HG03064 (cell line): ENCODE measurements around the gene ANKS4B.
"Not testable (repeated sequence)": the region's sequence is repeated elsewhere in the genome, so short reads cannot be mapped to it uniquely, and the experiment has no call there.

Experiments
- ATAC-seq: cut with Tn5 transposase; IDR thresholded peaks from one replicate; pipeline ENCODE4 v1.9.1; 2021; ENCODE audit warnings: low read depth; ENCODE audit not compliant: unreplicated experiment

Gene ANKS4B

DNA sequence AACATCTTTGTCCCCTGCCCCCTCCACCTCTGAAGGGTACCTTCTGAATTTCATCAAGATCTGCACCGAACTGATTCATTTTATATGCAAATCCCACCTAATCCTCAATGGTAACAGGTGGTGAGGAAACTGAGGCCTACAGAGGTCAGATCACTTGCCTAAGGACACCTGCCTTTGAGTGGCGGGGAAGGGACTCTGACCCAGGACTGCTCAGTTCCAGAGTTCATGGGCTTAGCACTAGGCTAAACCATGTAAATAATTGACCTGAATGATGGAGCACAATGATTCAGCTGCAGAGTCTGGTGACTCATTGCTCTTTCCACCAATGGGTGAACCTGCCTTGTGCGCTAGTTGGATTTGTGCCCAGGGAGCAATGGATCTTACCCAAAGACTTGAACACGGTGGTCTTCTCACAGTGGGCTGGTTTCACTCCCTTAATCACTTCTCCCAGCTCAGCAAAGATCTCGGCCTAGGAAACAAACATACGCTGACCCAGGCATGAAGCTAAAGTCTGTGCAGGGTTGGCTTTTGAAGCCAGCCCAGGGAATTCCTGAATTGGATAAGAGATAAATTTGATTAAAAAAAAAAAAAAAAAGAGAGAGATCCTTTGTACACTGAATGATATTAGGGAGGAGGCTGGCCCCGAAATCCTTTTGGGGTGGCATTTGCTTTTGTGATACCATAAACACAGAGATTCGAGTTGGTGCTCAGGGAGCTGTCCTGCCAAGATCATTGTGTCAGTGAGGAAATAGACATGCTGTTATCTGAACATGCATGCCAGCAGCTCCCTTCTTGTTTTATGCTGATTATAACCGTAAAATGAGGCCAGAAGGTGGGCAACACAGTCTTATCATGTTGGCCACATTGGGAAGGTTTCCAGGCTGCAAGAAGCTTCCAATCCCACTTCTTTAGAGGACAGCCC, 27.6 kb downstream of the ANKS4B start:
- no peak for ATAC-seq

DNA sequence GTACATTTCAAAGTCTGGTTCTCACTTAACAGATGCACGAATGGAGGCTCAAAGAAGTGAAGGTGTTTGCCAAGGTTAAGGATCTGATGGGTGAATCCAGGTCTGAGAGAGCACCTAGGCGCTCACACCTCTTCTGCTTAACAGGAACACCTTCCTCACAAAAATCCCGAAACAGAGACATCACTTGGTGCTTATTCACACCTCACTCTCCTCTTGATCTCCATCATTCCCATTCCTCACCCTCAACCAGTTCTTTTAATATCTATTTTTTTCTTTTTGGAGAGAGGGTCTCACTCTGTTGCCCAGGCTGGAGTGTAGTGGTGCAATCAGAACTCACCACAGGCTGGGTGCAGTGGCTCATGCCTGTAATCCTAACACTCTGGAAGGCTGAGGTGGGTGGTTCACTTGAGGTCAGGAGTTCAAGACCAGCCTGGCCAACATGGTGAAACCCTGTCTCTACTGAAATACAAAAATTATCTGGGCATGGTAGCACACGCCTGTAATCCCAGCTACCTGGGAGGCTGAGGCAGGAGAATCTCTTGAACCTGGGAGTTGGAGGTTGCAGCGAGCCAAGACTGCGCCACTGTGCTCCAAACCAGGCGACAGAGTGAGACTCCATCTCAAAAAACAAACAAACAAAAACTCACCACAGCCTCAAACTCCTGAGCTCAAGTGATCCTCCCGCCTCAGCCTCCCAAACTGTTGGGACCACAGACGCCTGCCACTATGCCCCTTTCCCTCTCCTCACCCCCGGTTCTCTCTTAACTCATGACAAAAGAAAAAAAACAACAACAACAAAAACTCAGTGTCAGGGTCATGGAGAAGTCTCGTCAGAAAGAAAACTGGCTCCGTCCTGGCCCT, 29.5 kb downstream of the ANKS4B start:
- ATAC-seq = no peak

DNA sequence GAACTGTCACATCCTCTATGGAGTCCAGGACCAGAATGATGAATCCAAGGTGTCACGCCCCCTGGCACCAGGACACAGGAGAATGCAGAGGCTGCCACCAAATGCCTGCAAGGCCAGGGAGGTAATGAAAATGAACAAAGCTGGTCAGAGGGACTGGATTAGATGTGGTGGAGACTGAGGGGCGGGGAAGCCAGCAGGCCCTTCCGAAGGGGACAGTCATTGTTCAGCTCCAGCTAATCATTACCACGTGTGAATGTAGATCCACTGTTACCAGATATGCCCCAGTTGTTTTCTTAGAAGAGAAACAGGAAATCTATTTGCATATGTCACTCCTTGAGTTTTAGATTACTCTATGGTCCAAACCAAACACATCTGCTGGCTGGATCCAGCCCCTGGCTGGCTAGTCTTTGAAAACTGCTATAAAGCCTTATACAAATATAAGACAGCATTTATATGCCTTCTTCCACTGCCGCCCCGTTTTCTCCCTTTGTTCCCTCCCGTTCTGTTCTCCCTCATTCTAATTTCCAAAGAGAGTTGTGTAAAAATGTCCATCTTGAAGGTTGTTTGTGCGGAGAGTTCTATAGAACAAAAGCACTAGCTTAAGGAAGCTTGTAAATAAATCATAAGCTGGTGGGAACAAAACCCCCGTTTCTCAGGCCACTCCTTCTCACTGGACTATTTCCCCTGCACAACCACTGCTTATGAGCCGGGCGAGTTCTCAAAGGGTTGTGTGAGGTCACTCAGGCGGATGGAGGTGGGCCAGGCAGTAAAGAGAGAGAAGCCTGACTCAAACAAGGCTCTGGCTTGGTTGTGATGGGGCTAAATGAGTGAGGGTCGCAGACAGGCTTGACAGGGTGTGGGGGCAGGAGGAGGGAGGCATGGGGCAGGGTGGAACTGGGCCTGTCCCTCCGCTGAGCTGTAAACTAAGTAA, 30.4 kb downstream of the ANKS4B start:
- ATAC-seq = peak; percentile 78

DNA sequence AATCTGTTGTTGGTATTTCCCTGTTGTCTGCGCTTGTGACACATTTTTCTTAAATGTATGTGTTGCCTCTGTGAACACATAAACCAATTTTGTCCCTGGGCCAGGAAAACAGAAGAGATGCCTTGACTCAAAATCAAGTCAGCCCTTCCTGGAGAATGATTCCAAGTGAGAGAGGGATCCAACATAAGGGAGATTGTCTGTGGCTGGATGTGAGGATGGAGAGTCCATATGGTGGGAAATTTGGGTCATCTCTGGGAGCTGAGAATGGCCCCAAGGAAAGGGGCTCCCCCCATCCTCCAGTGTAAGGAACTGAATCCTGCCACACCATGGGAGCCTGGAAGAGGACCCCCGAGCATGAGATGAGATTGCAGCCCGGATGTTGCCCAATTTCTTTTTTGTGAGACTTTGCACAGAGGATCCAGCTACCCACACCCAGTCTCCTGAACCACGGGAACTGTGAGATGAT, 31.1 kb downstream of the ANKS4B start:
- no peak for ATAC-seq

DNA sequence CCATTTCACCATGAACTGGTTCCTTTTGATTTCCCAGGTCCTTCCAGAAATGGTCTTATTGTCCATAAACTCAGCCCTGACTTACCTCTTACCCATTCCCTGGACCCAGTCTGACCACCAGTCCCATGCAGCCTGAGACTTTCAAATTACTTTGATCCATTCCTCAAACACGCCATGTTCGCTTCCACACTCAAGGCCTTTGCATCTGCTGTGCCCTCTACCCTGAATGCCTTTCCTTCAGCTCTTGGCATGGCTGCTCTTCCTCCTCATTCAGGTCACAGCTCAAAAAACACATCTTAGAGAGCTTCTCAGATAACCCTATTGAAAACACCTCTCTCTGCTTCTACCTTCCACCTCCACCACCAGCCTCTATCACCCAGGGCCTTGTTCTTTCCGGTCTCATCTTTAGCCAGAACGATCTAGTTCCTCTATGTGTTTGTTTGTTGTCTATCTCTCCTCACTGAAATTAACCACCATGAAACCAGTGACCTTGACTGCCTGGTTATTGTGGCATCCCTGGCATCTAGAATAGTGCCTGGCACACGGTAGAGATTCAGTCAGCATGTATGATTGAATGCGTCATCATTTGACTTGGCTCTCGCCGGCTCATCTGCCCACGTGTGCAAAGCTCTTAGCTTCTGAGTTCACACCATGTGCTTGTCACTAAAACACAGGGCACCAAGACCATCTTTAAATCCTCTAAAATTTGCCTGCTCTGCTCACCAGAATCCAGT, 31.8 kb downstream of the ANKS4B start:
- ATAC-seq = no peak

DNA sequence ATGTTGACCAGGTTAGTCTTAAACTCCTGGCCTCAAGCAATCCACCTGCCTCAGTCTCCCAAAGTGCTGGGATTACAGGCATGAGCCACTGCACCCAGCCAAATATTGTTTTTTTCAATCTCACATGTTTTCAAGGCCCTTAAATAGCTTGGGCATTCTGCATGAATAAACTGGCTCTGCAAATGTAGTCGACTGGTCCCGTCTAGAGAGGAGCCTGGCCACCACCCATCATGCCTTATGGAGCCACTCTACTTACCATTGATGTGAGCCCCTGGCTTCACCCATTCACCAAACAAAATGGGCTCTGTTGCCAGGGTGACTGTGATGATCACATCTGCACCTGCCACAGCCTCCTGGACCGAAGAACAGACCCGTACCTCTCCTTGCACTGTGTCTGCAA, 33.8 kb downstream of the ANKS4B start:
- no peak for ATAC-seq

DNA sequence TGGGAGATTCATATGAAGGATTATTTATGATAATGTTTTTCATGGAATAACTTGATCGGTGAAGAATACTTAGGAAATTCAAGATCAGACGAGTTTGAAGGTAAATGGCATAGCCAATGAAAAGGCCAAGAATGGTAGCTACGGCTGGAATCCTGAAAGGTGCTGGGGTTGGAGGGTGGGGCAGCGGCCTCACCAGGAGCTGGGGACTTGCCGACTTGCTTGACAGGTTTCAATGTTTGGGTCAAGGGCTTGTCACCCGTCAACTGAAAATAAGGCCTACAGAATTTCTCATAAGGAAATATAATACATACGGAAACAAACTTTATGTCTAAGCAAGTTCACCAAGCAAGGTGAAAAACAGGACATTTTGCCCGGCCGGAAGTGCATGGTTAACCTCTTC, 34.7 kb downstream of the ANKS4B start:
- no peak for ATAC-seq

DNA sequence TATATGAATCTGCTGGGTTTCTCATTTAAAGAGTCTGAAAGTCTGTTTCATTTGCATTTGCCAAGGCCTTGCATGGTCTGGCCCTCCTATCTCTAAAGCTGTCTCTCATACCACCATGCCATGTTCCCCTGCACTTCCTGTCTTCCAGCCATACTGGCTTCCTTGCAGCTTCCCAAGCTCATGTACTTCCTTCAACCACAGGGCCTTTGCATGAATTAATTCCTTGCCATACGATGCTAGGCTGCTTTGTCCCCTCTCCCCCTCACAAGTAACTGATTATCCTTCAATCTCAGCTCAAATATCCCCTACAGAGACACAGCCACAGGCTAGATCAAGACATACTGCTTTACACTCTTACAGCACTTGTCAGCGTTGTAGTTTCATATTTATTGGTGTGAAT, 38.8 kb downstream of the ANKS4B start:
- no peak for ATAC-seq

DNA sequence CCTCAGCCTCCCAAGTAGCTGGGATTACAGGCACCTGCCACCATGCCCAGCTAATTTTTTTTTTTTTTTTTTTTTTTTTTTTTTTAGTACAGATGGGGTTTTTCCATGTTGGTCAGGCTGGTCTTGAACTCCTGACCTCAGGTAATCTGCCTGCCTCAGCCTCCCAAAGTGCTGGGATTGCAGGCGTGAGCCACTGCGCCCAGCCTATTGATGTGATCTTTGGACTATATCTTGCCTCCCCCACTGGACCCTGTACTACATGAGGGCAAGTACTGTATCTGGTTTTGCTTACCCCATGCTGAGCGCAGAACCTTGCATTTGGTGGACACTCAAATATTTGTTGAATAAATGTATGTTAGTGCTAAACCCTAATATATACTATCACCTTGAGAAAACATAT, 39.3 kb downstream of the ANKS4B start:
- not testable (repeated sequence) for ATAC-seq

DNA sequence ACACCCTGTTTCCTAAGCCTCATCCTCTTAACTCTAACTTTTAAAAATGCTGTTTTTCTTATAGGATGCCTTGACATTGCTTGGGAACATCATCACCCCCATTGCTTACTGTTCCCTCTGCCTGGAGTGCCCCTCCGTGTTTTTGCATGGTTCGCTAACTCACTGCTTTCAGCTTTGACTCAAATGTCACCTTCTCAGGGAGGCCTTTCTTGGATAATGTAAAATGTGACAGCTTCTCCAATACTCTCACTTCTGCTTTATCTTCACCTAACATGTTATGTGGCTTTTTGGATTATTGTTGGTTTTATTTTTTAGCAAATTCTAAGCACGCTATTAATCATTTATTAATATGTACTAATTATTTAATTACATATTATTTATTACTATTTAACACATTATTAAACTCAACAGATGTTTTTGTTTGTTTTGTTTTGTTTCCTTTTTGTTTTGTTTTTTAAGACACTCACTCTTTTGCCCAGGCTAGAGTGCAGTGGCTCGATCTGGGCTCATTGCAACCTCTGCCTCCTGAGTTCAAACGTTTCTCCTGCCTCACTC, 40.8 kb downstream of the ANKS4B start:
- no peak for ATAC-seq

DNA sequence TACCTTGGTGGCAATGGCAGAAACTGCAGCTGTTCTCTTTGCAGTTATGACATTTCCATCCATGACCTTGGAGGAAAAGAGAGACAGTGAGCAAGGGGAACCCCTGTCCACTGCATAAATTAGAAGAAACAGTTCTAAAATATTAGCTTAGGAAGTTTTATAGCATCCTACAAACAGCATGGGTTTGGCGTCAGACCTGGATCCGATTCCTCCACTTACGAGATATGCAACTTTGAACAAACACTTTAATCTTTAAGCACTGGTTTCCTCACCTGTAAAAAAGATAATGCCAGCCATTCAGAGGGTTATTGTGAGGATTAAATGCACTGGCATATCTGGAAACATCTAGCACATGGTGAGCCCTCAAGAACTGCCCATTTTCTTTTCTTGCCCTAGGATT, 42.0 kb downstream of the ANKS4B start:
- no peak for ATAC-seq

DNA sequence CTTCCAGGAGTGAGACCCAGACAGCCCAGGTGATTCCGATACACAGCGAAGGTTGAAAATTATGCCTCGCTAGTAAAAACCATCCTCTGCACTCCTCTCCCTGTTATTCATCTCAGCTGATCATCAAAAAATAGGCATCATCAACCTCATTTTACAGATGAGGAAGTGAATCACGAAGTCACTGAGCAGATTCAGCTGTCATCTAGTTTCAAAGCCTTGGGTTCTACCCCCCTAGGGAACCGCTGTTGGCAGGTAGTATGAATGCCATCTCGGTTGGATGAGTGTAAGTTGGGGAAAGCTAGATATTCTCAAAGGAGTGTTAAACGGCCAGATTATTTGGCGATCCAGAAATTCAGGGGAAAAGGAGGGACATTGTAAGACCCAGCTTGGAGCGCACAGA, 42.6 kb downstream of the ANKS4B start:
- ATAC-seq = no peak

DNA sequence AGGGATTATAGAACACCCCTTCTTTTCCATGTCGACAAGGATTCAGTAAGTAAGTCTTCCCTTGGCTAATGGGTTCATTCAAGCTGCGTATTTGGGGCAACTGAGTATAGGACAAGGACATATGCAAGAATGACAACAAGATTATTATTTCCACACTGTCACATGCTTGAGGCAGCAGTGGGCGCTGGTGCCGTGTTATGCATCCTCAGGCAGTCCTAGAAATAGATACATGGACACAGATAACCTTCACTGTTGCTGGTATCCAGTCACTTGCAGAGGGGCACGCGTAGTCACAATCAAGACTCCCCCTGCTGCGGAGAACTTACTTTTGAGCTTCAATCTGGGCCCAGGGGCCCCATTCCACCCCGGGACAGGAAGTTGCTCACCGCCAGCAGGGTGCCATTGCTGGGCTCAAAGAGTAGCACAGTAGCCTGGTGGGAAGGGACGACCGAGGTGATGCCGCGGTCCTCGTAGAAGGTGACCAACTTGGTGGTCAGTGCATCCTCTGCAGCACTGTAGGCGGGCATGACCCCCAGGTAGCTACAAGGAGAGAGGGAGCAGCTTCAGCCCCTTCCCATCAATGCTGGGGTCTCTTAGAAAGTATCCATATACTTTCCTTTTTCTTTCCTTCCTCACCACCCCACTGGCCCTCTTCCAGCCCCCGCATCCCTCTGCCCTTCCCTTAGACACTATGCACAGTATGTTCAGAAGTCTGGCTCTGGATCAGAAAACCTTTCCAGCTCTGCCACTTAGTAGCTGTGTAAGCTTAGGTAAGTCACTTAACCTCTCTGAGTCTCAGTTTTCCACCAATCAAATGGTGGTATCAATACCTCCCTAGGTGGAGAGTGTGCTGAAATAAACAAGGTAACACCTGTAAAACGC, 43.8 kb downstream of the ANKS4B start:
- no peak for ATAC-seq

DNA sequence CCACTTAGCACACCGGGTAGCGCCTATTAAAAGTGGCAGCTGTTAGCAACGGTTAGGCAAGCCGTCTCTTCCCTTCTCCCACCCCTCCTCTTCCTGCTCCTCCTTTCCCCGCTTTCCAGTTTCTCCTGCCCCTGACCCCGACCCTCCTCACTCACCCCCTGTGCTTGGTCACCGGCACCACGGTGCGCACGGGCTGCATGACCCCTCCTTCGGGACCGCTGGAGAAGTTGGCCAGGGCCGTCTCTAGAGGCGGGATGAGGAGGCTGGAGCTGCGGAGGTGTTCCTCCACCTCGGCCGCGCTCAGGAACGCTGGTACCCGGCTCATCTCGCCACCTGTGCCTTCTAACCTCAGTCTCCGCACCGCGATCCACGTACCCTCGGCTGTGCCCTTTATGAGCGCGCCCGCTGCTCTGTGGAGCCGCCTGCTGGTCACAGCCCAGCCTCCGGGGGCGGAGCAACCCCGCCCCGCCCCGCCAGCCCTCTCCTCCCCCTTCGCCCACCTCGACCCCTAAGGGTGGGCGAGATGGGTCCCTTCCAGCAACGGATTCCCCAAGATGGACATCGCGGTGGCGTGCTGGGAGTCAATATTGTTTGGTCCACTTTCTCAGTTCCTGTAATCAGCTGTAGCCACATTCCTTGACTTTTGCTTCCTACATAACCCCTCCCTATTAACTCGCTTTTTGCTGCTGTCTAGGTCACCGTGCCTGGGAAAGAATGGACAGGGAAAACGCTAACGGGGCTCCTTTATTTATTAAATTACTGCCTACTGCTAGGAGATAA, 44.6 kb downstream of the ANKS4B start, which contains the start of gene CRYM:
CRYM (minus strand) TSS at position 364 of the 780 bp plus-strand sequence; CDS start at position 325, 39 bp downstream.
- ATAC-seq = no peak

DNA sequence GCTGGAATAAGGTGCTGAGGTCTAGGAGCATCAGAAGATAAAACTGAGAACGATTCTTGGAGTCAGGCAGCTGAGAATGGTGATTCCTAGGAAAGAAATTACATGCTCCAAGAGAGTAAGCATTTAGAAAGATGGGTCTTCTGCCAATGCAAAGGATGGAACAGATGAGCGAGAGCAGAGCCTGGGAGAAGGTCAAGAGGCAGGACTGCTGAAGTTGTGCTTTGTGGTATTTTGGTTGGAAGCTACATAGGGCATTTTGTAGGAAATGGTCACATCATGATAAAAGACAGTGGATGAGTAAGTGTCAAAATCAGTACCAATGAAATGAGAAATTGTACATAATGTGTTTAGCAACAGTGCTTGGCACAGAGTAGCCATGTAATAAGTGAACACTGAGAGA, 46.0 kb downstream of the ANKS4B start:
- no peak for ATAC-seq

DNA sequence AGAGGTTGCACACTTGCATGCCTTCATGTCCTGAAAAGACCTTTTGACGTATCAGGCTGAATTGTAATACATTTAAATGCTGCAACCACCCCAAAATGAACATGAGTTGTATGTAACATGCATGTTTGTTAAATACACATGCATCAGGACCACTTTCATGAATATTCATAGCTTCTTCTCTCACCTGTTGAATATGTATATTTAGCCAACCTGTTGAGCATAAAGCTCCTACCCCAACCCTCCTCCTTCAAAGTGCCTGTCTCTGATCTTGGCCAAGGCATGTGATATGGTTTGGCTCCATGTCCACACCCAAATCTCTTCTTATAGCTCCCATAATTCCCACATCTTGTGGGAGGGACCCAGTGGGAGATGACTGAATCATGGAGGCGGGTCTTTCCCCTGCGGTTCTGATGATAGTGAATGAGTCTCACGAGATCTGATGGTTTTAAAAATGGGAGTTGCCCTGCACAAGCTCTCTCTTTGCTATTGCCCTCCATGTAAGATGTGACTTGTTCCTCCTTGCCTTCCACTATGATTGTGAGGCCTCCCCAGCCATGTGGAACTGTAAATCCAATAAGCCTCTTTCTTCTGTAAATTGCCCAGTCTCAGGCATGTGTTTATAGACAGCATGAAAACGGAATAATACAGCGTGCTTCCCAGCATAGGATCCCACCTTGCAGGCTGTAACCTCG, 48.3 kb downstream of the ANKS4B start:
- ATAC-seq = no peak
